ENCODE data around the gene MAP3K4. TPM values are rescaled to one million over a fixed set of nuclear protein-coding genes. Genes with fewer than 3 reads are reported as not detected.

The MAP3K4 gene
- total RNA-seq, 1 experiment from 2014 or later = 27.9 TPM

DNA sequence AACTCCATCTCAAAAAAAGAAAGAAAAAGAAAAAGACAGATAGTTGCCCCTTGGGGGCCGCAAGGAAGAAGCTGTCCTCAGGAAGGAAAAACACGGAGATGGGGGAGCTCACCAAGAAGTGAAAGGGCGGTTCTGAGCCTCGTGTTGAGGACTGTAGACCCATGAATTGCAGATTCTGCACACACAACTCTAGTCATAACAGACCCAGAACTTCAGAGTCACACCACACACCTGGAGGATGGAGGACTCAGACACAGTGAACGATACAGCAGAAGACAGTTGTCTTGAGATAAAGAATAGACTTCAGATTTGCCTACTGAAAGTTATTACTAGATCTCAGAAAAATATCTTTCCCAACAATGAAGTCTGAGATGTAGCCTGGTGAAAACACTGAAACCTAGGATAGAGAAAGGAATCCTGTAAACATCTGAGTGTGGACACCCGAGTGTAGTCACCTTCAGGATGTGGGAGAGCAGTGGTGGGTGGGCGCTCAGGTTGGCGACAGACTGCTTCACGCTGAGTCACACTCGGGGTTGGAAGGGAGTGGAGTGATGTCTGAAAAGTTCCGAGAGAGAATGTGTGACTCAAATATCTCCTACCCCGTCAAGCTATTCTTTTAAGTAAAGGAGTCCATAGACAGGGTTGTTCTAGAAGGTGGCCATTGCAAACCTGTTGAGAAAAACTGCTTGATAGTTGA is 88.1 kb downstream of the MAP3K4 start:
- CTCF ChIA-PET = no interaction called here
- no peaks in the 10 kb centered on the region for H3K79me2 ChIP-seq (ENCODE audit: low read length)
- H3K36me3 ChIP-seq (ENCODE audit: low read depth, low read length) = peaks cover 37% of the 10 kb centered on the region
- H3K27me3 ChIP-seq (ENCODE audit: low read length) = no peaks in the 10 kb centered on the region
- no peaks in the 10 kb centered on the region for H3F3A ChIP-seq (ENCODE audit: low read length, unreplicated experiment)
- BruUV-seq (replicated peaks) = no TSS peak
- H2AFZ ChIP-seq (ENCODE audit: low read length) = no peak overlapping the region
- POLR2A ChIA-PET (ENCODE audit: unreplicated experiment) = interaction anchor here (0.6 kb wide), 1 partner anchor 27 kb away, joined by 4 read pairs; no protein-coding TSS in a partner anchor
- H3K4me3 ChIP-seq (ENCODE audit: low read length) = no peak overlapping the region
- no peaks in the 10 kb centered on the region for H3K9me2 ChIP-seq (replicated peaks; ENCODE audit: low read length)
- peak; percentile 94 for ATAC-seq
- peak overlapping the region; percentile 29; the same call in 1 of the 2 replicates for H3K9ac ChIP-seq (ENCODE audit: low read length)
- no peaks in the 10 kb centered on the region for H3K9me3 ChIP-seq (ENCODE audit: low read length)
- peaks cover 11% of the 10 kb centered on the region for H3K4me1 ChIP-seq (ENCODE audit: insufficient read depth, low read length)
- H3K27ac ChIP-seq (ENCODE audit: low read length) = peak overlapping the region; percentile 76
- intact Hi-C loops (cut with micrococcal nuclease) = loop anchor here (10.0 kb wide), 1 partner anchor 85 kb away; the partner anchor contains the start of gene MAP3K4
- DNase-seq = peak; percentile 73
- no peaks in the 10 kb centered on the region for H4K20me1 ChIP-seq (ENCODE audit: low read length)
- H3K4me2 ChIP-seq (ENCODE audit: low read length) = 0 out of 2 replicates have a peak overlapping the region, but pooled peaks have one; percentile 14
- no peak for TF ChIP-seq EZH2 (IDR thresholded peaks at IDR 0.05; ENCODE audit: low read length, unreplicated experiment)
- no peak for TF ChIP-seq EZH2phosphoT487 (IDR thresholded peaks at IDR 0.05; ENCODE audit: borderline replicate concordance, low read length)
- TF ChIP-seq, protein P1, sequence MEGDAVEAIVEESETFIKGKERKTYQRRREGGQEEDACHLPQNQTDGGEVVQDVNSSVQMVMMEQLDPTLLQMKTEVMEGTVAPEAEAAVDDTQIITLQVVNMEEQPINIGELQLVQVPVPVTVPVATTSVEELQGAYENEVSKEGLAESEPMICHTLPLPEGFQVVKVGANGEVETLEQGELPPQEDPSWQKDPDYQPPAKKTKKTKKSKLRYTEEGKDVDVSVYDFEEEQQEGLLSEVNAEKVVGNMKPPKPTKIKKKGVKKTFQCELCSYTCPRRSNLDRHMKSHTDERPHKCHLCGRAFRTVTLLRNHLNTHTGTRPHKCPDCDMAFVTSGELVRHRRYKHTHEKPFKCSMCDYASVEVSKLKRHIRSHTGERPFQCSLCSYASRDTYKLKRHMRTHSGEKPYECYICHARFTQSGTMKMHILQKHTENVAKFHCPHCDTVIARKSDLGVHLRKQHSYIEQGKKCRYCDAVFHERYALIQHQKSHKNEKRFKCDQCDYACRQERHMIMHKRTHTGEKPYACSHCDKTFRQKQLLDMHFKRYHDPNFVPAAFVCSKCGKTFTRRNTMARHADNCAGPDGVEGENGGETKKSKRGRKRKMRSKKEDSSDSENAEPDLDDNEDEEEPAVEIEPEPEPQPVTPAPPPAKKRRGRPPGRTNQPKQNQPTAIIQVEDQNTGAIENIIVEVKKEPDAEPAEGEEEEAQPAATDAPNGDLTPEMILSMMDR (conservative IDR thresholded peaks at IDR 0.05; ENCODE audit: low read depth, low read length) = no peak

DNA sequence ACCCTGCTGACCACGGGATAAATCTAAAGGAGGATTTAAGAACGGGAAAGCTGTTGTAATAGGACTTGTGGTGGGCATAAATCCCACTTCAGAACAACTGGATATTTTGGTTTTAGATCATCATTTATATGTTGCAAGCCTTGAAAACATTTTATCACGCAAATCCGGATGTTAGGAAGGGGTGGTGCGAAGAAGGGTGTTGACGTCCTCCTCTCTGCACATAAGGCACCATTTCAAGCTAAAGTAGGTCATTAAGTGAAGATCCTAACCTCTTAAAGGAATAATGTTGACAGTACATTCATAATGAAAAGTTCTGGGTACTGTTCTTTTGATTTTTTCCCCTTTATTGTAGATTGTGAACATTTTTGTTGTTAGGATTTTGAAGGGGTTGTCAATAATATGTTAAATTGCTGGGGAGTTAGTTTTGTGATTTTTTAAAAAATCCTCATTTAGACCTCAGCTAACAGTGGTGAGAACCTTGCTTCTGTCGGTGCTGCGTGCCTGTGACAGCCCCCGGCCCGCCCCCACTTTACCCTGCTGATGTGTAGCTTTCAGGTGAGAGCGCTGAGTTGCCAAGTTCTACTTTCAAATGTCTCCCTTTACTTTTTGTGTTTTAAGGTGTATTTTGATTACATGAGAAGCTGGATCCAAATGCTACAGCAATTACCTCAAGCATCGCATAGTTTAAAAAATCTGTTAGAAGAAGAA is 88.8 kb downstream of the MAP3K4 start:
- Histone ChIP-seq H2AFZ (ENCODE audit: low read length) (no peak overlapping the region), H3F3A (ENCODE audit: low read length, unreplicated experiment) (no peaks in the 10 kb centered on the region), H3K4me1 (ENCODE audit: insufficient read depth, low read length) (peaks cover 11% of the 10 kb centered on the region), H3K4me3 (ENCODE audit: low read length) (no peak overlapping the region), H3K36me3 (ENCODE audit: low read depth, low read length) (peaks cover 42% of the 10 kb centered on the region), H4K20me1 (ENCODE audit: low read length) (no peaks in the 10 kb centered on the region), H3K27me3 (ENCODE audit: low read length) (no peaks in the 10 kb centered on the region), H3K79me2 (ENCODE audit: low read length) (no peaks in the 10 kb centered on the region), H3K9me2 (replicated peaks; ENCODE audit: low read length) (no peaks in the 10 kb centered on the region), H3K27ac (ENCODE audit: low read length) (peak overlapping the region; percentile 76), H3K9me3 (ENCODE audit: low read length) (no peaks in the 10 kb centered on the region), H3K9ac (ENCODE audit: low read length) (peak overlapping the region; percentile 29; the same call in 1 of the 2 replicates), H3K4me2 (ENCODE audit: low read length) (0 out of 2 replicates have a peak overlapping the region, but pooled peaks have one; percentile 14)
- CTCF ChIA-PET = no interaction called here
- TF ChIP-seq, protein P1 (conservative IDR thresholded peaks at IDR 0.05; ENCODE audit: low read depth, low read length) = no peak
- TF ChIP-seq EZH2 (IDR thresholded peaks at IDR 0.05; ENCODE audit: low read length, unreplicated experiment) = no peak
- no peak for TF ChIP-seq EZH2phosphoT487 (IDR thresholded peaks at IDR 0.05; ENCODE audit: borderline replicate concordance, low read length)
- intact Hi-C loops (cut with micrococcal nuclease) = no loop called here
- no TSS peak for BruUV-seq (replicated peaks)
- DNase-seq = no peak
- POLR2A ChIA-PET (ENCODE audit: unreplicated experiment) = no interaction called here
- ATAC-seq = no peak
